ENCODE measurements around the gene MYLK4. TPM values are rescaled to one million over a fixed set of nuclear protein-coding genes. Genes with fewer than 3 reads are reported as not detected.

The MYLK4 gene
- polyA plus RNA-seq, 4 donors: 1.0 to 1.8 (median 1.5) TPM

DNA sequence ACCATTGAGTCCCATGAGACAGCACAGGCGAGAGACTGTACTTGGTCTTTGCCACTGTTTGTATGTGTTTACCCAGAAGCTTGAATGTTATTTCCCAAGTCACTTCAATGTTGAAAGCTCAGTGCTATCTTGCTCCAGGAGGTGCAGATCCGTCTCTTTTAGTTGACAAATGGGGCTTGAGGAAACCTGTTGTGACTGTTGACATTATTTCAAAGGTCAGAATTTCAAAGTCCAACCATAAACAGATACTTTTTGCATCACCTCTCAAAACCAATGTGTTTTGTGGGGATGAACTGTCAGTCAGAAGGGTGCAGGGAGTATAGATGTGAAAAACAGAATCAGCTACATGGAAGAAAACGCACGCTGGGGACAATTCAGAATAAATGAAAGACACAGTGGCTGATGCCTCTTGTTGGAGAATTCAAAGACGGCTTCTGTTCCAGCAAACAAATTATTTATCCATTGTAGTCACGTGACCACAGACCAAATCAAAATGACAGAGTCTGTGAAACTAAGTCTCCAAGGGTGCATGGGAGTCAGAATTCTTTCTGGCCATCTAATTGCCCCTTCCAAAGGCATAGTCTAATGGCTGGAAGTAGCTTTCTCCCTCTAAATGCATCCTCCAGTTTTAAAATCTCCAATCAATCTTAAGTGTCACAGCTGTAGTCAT, 83.7 kb downstream of the MYLK4 start:
- no peak for DNase-seq (ENCODE audit: low read depth in 4 of 4, low spot score in 2 of 4)

DNA sequence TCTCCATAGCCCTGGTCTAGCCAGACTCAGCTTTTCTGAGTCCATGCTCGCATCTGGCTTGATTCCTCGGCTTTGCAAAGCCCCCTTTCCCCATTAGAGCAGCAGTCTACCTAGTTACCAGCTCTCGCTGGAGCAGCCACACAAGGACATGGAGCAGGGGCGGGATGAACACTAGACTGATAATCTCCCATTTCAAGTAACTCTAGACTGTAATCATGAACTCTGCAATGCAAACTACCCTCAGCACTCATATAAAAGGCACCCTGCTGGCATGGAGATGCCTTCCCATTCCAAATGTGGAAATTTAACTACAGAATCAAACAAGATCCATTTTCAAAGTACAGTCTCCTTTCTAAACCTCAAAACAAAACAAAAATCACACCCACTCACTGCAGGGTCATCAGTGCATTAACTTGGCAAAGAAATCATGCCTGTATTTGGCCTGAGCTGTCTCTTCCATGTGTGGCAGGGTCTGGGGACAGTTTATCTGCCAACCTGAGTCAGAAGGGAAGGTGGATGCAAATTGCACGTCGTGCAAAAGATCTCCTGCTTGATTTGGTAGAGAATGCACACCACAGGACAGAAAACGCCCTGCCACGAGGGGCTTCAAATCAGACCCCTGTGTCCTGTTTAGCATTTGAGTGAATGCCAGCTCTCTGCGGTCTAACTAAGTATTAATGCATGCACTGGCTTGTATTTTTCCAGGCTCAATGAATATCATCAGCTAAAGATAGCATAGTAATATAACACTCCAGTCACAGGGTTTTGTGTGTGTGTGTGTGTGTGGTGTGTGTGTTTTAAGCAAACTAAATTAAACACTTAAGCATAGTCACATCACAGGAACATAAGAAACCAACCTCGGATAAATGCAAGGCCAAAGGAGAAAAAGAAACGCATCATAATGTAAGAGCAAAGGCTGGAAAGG, 85.3 kb downstream of the MYLK4 start:
- DNase-seq (ENCODE audit: low read depth in 4 of 4, low spot score in 2 of 4): no peak

DNA sequence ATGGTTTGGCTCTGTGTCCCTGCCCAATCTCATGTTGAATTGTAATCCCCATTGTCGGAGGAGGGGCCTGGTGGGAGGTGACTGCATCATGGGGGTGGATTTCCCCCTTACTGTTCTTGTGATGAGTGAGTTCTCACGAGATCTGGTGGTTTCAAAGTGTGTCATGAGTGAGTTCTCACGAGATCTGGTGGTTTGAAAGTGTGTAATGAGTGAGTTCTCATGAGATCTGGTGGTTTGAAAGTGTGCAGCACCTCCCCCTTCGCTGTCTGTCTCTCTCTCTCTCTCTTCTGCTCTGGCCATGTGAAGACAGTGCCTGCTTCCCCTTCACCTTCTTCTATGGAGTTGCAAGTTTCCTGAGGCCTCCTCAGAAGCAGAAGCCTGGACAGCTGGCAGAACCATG, 87.6 kb downstream of the MYLK4 start:
- no peak for DNase-seq (ENCODE audit: low read depth in 4 of 4, low spot score in 2 of 4)

DNA sequence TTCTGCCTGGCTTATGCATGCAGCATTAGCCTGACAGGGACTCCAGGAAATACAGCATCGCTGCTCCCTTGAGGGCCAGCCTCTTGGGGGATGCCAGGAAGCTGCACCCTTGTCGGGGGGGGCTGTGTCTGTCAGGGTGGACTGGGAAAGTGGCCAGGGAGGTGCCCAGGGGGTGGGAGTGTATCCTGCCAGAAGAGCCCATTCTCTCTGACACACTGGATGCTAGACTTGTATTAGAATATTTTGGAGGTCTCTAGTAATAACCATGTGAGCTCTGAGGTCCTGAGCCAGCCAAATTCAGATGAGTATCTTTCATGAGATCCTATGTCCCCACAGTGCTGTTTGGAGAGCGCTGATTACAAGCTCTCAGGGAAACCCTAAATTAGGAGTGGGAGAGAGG, 89.1 kb downstream of the MYLK4 start:
- DNase-seq (ENCODE audit: low read depth in 4 of 4, low spot score in 2 of 4): no peak

DNA sequence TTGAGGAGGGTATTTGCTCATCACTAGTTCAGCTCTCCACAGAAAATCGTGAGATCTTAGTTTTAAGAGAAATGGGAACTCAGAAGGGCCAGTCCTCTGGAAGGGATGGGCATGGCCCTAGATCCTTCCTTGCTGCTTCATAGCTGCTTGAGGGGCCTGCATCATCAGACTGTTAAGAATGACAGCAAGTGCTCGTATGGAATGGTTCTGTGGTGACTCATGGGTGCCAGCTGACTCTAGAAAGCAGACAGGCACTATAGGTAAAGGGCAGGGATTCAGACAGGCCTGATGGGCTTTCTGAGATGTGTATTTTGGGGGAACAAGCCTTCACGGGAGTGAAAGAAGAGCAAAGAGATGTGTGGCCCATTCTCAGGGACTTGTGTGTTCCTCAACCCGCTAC, 90.8 kb downstream of the MYLK4 start:
- DNase-seq (ENCODE audit: low read depth in 4 of 4, low spot score in 2 of 4): no peak

DNA sequence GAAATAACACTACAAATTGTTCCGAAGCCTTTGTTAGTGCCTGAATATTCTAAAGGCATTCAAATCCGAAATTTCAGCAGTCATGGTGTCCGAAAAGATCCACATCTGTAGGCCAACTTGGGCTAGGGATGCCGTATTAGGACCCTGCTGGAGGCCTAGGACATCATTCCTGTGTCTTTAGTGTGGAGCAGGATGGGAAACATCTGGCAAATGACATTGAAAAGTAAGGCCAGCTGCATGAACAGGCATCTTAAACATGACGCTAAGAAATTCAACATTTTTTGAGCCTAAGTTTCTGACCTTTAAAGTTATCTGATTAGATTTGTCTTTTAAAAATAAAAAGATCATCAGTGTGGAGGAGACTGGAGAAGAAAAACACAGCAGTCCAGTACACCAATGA, 91.3 kb downstream of the MYLK4 start:
- no peak for DNase-seq (ENCODE audit: low read depth in 4 of 4, low spot score in 2 of 4)

DNA sequence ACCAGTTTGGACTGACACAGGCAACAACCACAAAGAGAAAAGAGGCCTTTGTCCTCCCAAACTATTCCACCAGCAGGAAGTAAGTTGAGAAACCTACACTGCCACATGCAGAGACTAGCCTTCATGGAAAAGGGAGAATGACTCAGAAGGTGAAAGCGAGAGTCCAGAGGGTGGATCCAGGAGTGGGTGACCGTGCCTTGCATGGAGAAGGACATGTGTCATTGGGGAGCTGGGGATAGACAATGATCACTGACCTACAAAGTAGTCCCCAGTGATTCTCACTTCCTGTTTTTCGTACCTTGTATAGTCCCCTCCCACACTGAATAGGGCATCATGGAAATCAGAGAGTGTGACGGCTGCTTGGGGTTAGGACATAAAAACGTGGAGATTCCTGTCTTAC, 91.9 kb downstream of the MYLK4 start:
- no peak for DNase-seq (ENCODE audit: low read depth in 4 of 4, low spot score in 2 of 4)

DNA sequence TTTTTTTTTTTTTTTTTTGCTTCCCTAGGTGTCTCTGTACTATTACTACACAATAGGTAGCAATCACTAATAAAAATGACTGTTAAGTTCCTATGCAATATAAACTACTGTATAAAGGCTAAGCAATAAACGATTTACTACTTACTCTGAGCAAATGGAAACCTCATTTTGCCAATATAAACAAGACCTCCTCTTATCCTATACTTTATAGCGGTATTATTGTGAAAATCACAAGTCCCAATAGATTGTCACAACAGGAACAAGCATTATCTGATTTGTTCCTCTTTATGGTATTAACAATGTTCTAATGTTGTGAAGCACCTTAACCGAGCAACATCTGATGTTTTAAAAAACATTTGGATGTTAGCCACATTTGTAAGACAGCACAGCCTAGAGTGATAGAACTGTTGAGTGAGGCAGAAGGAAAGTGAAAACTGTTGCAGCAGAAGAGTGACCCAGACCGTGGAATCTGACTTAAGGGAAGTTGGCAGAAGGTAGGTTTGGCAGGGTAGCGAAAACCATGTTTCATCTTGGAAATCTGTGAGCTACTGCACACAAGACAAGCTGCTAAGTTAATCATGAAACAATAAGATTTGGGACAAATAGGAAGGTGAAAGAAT, 94.2 kb downstream of the MYLK4 start:
- DNase-seq (ENCODE audit: low read depth in 4 of 4, low spot score in 2 of 4): no peak

DNA sequence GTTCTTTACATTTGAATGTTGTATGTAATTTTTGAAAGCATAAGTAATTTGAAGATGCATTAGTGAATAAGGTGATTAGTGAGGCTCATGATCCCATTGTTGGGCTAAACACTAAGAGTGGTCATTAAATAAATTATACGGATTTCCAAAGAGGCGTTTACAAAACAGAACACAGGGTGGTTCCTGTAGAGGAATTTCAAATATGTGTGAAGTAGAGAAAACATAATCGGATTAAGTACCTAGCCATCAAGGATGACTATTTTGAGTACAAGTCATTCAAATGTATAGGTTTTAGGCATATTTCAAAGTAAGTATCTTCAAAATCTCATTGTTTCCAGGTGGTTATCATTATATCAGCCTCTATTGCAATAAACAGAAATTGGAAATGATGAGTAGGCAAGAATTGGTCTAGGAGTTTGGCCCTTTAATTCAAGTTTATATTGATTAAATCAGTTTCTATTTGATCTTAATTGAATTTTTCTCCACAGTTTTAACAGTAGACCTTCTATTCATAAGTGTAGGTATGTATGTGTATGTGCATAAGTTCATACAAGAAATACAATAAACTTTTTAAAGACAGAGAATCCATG, 94.8 kb downstream of the MYLK4 start:
- DNase-seq (ENCODE audit: low read depth in 4 of 4, low spot score in 2 of 4): no peak

DNA sequence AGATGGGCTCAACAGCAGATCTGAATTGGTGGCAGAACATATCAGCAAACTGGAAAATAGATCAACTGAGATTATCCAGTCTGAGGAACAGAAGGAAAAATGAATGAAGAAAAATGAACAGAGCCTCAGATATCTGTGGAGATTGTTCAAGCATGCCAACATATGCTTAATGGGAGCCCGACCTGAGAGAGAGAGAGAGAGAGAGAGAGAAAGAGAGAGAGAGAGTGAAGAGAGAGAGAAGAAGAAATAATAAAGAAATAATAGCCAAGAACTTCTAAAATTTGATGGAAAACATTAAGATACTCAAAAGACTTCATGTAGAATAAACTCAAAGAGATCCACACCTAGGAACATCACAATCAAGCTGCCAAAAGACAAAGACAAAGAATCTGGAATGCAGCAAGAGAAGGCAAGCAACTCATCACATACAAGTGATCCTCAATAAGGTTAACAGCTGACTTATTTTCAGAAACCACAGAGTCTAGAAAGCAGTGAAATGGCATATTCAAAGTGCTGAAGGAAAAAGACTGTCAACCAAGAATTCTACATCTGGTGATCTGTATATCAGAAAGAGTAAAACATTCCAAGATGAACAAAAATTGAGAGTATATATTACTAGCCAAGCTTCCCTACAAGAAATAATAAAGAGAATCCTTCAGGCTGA, 97.2 kb downstream of the MYLK4 start:
- no peak for DNase-seq (ENCODE audit: low read depth in 4 of 4, low spot score in 2 of 4)

DNA sequence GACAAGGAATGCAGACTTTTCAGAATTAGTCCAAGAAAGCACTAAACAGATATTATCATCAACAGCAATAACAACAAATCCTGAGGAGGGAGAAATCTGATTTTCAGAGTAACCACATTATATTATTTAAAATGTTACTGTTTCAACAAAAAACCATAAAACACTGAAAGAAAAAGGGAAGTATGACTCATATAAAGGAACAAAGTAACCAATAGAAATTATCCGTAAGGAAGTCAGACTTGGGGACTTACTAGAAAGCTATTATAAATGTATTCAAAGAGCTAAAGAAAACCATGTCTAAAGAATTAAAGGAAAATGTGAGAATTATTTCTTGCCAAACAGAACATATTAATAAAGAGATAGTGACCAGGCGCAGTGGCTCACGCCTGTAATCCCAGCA, 98.1 kb downstream of the MYLK4 start:
- DNase-seq (ENCODE audit: low read depth in 4 of 4, low spot score in 2 of 4): no peak

DNA sequence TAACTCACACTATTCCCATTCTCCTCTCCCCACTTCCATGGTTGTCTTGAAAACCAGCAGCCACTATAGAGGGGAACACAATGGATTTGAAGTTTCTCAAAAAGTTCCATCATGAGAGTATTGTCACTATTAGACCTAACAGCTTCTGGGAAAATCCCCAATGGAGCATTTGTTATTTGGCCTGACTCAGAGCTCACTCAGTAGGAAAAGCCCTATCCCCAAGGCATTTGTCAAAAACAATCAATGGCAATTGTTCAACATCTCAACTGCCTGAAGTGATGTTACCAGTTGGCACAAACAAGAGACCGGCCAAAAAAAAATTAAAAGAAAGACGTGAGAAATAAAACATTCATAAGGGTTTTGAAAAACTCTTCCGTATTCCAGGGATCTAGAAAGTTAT, 98.8 kb downstream of the MYLK4 start:
- no peak for DNase-seq (ENCODE audit: low read depth in 4 of 4, low spot score in 2 of 4)

DNA sequence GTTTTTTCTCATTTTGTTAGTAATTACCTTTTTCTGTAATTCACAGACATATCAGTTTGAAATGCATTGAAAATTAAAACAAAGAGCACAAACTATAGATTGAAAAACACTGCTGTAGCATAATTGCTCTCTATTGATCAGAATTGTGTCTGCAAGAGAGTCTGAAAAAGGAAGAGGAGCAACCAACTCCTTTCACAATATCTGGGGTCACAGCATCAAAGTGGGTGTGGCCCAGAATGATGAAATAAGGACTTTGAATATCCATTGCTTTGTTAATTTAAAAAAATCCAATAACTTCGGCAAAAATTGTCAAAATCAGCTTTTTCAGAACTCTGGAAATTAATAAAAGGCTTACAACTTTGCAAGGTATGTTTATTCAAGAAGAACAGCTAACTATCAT, 99.2 kb downstream of the MYLK4 start:
- DNase-seq (ENCODE audit: low read depth in 4 of 4, low spot score in 2 of 4): no peak

DNA sequence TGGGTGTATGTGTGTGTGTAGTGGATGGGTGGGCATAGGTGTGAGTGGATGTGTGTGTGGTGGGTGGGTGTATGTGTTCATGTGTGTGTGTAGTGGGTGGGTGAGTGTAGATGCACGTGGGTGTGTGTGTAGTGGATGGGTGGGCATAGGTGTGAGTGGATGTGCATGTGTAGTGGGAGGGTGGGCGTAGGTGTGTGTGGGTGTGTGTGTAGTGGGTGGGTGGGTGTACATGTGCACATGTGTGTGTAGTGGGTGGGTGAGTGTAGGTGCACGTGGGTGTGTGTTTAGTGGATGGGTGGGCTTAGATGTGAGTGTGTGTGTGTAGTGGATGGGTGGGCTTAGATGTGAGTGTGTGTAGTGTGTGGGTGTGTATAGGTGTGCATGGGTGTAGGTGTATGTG, 104.4 kb downstream of the MYLK4 start:
- no peak for DNase-seq (ENCODE audit: low read depth in 4 of 4, low spot score in 2 of 4)

DNA sequence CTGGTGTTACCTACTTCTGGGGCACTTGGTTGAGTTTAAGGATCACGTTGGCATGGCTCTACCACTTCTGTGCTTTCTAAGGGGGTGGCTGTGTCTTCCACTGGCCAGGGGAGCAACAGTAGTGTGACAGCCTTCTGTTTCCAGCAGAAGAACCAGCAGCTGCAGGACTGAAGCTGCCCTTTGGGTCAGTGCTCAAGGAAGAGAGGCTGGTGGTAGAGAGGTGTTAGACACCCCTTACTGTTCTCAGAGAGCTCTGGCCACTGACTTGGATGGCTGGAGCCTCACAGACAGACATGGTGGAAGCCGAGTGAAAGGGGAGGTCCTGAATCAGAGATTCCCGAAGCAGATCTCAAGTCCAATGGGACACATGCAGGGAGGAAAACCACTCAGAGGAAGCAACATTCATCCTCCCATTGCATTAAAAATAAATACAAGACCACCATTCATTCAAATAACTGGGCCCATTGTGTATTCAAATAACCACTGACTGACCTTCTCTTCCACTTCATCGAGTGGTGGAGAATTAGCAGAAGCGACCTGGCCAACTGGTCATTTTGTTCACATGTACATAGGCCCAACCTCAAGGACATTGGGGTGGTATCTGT, 106.7 kb downstream of the MYLK4 start:
- no peak for DNase-seq (ENCODE audit: low read depth in 4 of 4, low spot score in 2 of 4)

DNA sequence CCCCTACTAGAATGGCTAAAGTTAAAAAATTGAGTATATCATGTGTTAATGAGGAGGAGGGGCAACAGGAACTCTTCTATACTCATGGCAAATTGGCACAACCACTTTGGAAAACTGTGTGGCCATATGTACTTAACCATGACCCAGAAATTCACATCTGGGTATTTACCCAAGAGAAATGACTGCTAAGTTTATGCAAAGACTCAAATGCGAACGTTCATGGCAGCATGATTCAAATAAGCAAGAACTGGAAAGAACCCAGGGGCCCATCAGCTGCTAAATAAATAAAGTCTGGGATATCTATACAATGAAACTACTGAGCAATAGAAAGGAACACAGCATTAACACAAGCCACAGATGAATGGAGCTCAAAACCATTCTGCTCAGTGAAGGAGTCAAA, 107.6 kb downstream of the MYLK4 start:
- DNase-seq (ENCODE audit: low read depth in 4 of 4, low spot score in 2 of 4): no peak

DNA sequence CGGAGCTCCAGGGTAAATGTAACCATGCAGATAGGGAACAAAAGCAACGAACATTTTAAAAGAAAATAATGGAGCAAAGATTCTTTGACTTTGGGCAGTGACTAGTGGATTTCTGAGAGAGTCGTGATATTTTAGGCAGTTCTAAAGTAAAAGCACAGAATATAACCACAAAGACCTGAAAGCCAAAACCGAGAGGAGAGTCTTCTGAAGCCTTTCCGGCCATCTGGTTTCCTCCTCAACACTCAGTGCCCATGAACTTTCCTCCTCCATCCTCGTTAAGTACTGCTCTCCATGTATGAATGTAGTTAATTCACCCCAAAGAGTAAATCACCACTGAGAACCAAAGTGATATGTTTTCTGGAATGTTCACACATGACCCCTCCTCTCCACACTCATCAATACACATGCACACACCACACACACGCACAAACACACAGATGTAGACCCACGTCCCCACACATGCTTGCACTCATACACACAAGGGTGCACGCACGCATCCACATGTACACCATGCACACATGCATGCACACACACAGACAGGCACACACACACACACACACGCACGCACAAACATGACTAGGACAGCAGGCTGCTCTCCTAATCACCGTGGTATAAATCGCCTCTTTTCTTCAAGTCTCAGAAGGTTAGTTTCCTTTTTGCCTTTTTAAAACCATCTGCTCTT, 109.5 kb downstream of the MYLK4 start:
- no peak for DNase-seq (ENCODE audit: low read depth in 4 of 4, low spot score in 2 of 4)

DNA sequence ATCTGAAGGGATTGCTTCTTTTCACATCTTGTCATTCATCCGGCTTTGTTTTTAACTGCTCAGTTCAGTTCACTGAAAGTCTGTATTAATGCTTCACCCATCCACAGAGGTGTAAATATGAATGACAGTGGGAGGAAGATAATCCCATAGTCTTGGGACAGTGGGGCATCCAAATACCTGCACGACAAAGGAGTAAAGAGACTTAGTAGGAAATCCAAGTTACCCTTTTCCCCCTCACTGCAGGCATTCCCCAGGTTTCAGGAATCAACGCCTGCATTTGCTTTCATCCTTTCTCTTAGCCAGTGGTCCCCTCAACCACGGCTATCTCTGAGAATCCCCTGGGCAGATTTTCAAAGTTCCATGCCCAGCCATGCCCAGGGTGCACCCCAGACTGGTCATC, 110.2 kb downstream of the MYLK4 start:
- no peak for DNase-seq (ENCODE audit: low read depth in 4 of 4, low spot score in 2 of 4)

DNA sequence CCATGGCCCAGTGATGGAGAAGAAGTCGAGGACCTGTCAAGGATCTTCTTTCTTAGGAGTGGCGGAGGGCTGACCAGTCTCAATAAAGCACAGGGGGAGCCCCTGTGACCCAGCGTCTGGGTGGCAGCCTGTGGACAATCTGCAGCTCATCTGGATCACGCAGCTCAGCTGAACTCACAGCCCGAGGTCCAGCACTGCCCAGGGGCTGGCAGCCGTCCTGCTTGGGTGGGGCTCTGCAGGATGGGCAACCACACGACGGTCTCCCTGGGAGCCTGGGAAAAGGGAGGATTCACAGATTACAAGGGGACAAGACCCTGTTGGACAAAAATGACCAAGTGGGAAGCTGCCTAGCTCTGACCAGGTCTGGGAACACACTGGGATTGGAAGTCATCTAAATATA, 110.8 kb downstream of the MYLK4 start:
- DNase-seq (ENCODE audit: low read depth in 4 of 4, low spot score in 2 of 4): no peak

DNA sequence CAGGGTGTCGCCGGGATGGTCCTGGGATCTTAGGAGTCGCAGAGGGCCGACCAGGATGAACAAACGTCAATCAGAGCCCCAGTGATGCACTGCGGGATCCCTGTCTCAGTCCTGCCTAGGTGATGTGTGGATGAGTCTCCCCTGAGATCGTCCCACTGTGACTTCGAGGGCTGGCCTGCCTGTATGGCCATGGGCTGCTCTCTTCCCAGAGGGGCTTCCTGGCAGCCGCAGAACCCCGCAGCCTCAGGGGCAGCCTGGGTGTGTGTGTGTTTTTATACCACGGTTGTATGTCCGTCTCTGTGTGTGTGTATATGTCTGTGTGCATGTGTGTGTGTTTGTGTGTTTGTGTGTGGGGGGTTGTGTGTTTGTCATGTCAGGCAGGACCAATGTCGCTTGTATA, 111.6 kb downstream of the MYLK4 start:
- DNase-seq (ENCODE audit: low read depth in 4 of 4, low spot score in 2 of 4): no peak

All from left renal cortex interstitium (tissue), 4 donors.